Stimulated activated CD4-positive, alpha-beta T cell treated with anti-CD3 and anti-CD28 coated beads, Interleukin-4, amount 100 ng/mL, for 48 hours (primary cell): ENCODE results near the gene B4GALNT3.

Experiments
- DNase-seq, 2 donors: peaks; one replicate each; pipeline ENCODE4 v3.0.0-alpha.2; 2020; ENCODE audit warnings: low read depth in 2 of 2

B4GALNT3 gene

GRCh38 chr12:508795-509194 lies 49.1 kb downstream of the B4GALNT3 start:
- no peak for DNase-seq

- DNase-seq: no peak
Measured at GRCh38 chr12:509500-509899, 49.8 kb downstream of the B4GALNT3 start.

GRCh38 chr12:510071-510825 lies 50.5 kb downstream of the B4GALNT3 start:
- DNase-seq: no peak

GRCh38 chr12:512933-513332 lies 53.2 kb downstream of the B4GALNT3 start:
- no peak for DNase-seq

- DNase-seq: no peak
Measured at GRCh38 chr12:513446-513845, 53.7 kb downstream of the B4GALNT3 start.

GRCh38 chr12:517538-517937 lies 57.8 kb downstream of the B4GALNT3 start:
- DNase-seq: no peak

- DNase-seq: no peak
Measured at GRCh38 chr12:520119-520518, 60.4 kb downstream of the B4GALNT3 start.

- DNase-seq: no peak
Measured at GRCh38 chr12:522692-523378, 63.1 kb downstream of the B4GALNT3 start.

- DNase-seq: no peak
Measured at GRCh38 chr12:524167-524951, 64.6 kb downstream of the B4GALNT3 start.

- no peak for DNase-seq
Measured at GRCh38 chr12:526089-526488, 66.3 kb downstream of the B4GALNT3 start.

- DNase-seq: no peak
Measured at GRCh38 chr12:527241-527640, 67.5 kb downstream of the B4GALNT3 start.

GRCh38 chr12:527729-528128 lies 68.0 kb downstream of the B4GALNT3 start:
- no peak for DNase-seq

GRCh38 chr12:530308-530707 lies 70.6 kb downstream of the B4GALNT3 start:
- DNase-seq: no peak

GRCh38 chr12:530821-531220 lies 71.1 kb downstream of the B4GALNT3 start:
- DNase-seq: no peak

GRCh38 chr12:531951-532585 lies 72.3 kb downstream of the B4GALNT3 start:
- no peak for DNase-seq

- no peak for DNase-seq
Measured at GRCh38 chr12:532908-533565, 73.3 kb downstream of the B4GALNT3 start.

- no peak for DNase-seq
Measured at GRCh38 chr12:533718-534117, 74.0 kb downstream of the B4GALNT3 start.

GRCh38 chr12:534216-534615 lies 74.5 kb downstream of the B4GALNT3 start:
- no peak for DNase-seq

- DNase-seq: no peak
Measured at GRCh38 chr12:535396-535795, 75.7 kb downstream of the B4GALNT3 start.

- DNase-seq: no peak
Measured at GRCh38 chr12:536751-537245, 77.1 kb downstream of the B4GALNT3 start.

- no peak for DNase-seq
Measured at GRCh38 chr12:537772-538171, 78.0 kb downstream of the B4GALNT3 start.
